Panc1 (cell line): ENCODE data around the gene ELAC2.

ENCODE experiments used
- POLR2AphosphoS5 ChIP-seq: IDR thresholded peaks from 2 replicates; pipeline ENCODE4 v1.6.1; 2012; ENCODE audit warnings: mild to moderate bottlenecking, low read depth, low read length, moderate library complexity
- REST ChIP-seq, 2 experiments: IDR thresholded peaks; 2 replicates each; pipeline ENCODE4 v1.6.1; 2011 to 2012; ENCODE audit warnings: low read depth in 2 of 2, control low read depth in 1 of 2, low read length in 1 of 2, mild to moderate bottlenecking in 1 of 2, moderate library complexity in 1 of 2; ENCODE audit not compliant: insufficient read depth in 1 of 2
- SIN3A ChIP-seq: IDR thresholded peaks from 2 replicates; pipeline ENCODE4 v1.6.1; 2012; ENCODE audit warnings: low read depth, mild to moderate bottlenecking, low read length, moderate library complexity, borderline replicate concordance; ENCODE audit not compliant: insufficient read depth
- TCF7L2 ChIP-seq: IDR thresholded peaks from 2 replicates; pipeline ENCODE4 v1.6.1; 2011; ENCODE audit warnings: mild to moderate bottlenecking, low read depth, low read length, inconsistent platforms
- TF ChIP-seq, protein P1 (sequence below): fragments of 450-650 bp; IDR thresholded peaks from 2 replicates; pipeline ENCODE4 v1.5.1; 2017; ENCODE audit warnings: mild to moderate bottlenecking

DNA sequence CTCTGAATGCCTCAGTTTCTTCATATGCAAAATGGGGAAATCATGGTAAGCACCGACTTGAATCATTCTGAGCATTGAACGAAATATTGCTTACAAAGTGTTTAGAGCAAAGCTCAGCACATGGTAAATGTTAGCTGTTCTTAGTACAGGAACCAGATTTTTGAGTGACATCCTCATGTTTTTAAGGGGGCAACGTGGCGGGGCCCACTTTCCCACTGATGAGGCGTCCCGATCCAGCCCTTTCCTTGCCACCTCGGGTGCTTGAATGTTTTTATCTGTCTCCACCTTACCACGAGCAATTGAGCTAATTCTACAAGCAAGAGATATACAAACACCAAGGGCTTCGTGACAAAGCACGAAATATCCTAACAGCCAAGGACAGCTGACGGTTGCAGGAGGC, 49.9 kb downstream of the ELAC2 start:
- TF ChIP-seq, protein P1, sequence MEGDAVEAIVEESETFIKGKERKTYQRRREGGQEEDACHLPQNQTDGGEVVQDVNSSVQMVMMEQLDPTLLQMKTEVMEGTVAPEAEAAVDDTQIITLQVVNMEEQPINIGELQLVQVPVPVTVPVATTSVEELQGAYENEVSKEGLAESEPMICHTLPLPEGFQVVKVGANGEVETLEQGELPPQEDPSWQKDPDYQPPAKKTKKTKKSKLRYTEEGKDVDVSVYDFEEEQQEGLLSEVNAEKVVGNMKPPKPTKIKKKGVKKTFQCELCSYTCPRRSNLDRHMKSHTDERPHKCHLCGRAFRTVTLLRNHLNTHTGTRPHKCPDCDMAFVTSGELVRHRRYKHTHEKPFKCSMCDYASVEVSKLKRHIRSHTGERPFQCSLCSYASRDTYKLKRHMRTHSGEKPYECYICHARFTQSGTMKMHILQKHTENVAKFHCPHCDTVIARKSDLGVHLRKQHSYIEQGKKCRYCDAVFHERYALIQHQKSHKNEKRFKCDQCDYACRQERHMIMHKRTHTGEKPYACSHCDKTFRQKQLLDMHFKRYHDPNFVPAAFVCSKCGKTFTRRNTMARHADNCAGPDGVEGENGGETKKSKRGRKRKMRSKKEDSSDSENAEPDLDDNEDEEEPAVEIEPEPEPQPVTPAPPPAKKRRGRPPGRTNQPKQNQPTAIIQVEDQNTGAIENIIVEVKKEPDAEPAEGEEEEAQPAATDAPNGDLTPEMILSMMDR: no peak
- TF ChIP-seq SIN3A: no peak
- no peak for TF ChIP-seq POLR2AphosphoS5
- TF ChIP-seq REST (IDR thresholded peaks at IDR 0.05; ENCODE audit: insufficient read depth in 1 of 2, low read depth in 2 of 2, low read length in 1 of 2): no peak
- TF ChIP-seq TCF7L2: no peak
